CD4-positive, alpha-beta memory T cell (primary cell): ENCODE results near the gene ANKRD13B. TPM values are rescaled to one million over a fixed set of nuclear protein-coding genes. Genes with fewer than 3 reads are reported as not detected.

Experiments used
- CTCF ChIA-PET: fragments of 350-600 bp; sonication (Branson Sonifier 250); formaldehyde crosslinking; loops from one replicate; lab custom pipeline; 2021; ENCODE audit warnings: inconsistent platforms; ENCODE audit not compliant: partially characterized antibody; lab: Charles Lee
- POLR2A ChIA-PET: fragments of 350-600 bp; sonication (Branson Sonifier 250); formaldehyde crosslinking; loops from one replicate; lab custom pipeline; 2021; ENCODE audit not compliant: partially characterized antibody; lab: Charles Lee
- DNase-seq, 5 donors: peaks; one replicate each; pipeline versions ENCODE4 v3.0.0 to v3.0.0-alpha.2; 2020 to 2022; ENCODE audit warnings: mixed read lengths in 1 of 5
- H3K27ac ChIP-seq: one replicate; pipeline ENCODE4 v1.7.0; 2013; ENCODE audit warnings: low read depth, low read length
- H3K27me3 ChIP-seq: 2 replicates; pipeline ENCODE4 v1.7.0; 2013; ENCODE audit warnings: mild to moderate bottlenecking, low read length, moderate library complexity; ENCODE audit not compliant: insufficient read depth
- H3K36me3 ChIP-seq: 2 replicates; pipeline ENCODE4 v1.7.0; 2013; ENCODE audit warnings: mild to moderate bottlenecking, low read length, moderate library complexity; ENCODE audit not compliant: insufficient read depth
- H3K4me1 ChIP-seq: 2 replicates; pipeline ENCODE4 v1.7.0; 2013; ENCODE audit warnings: mild to moderate bottlenecking, low read length, moderate library complexity; ENCODE audit not compliant: insufficient read depth
- H3K4me3 ChIP-seq, 2 donors: one replicate each; pipeline ENCODE4 v1.7.0; 2013; ENCODE audit warnings: low read length in 2 of 2, mild to moderate bottlenecking in 1 of 2
- H3K9me3 ChIP-seq, 2 donors: one replicate each; pipeline ENCODE4 v1.7.0; 2013; ENCODE audit warnings: low read length in 2 of 2, control low read depth in 1 of 2; ENCODE audit not compliant: control insufficient read depth in 1 of 2
- H3K27ac Mint-ChIP-seq, 7 donors: one replicate each; pipeline ENCODE4 v1.8.0; 2020 to 2021; ENCODE audit warnings: mixed read lengths in 7 of 7, mild to moderate bottlenecking in 6 of 7, inconsistent platforms in 3 of 7, moderate library complexity in 3 of 7
- H3K27me3 Mint-ChIP-seq, 2 donors: one replicate each; pipeline ENCODE4 v1.8.0; 2020 to 2021; ENCODE audit warnings: mixed read lengths in 2 of 2
- H3K36me3 Mint-ChIP-seq, 2 donors: one replicate each; pipeline ENCODE4 v1.8.0; 2020 to 2021; ENCODE audit warnings: mixed read lengths in 2 of 2, inconsistent platforms in 1 of 2, mild to moderate bottlenecking in 1 of 2
- H3K4me1 Mint-ChIP-seq, 4 donors: one replicate each; pipeline ENCODE4 v1.8.0; 2020 to 2021; ENCODE audit warnings: mixed read lengths in 4 of 4, mild to moderate bottlenecking in 1 of 4
- H3K4me3 Mint-ChIP-seq, 8 donors: one replicate each; pipeline ENCODE4 v1.8.0; 2020 to 2021; ENCODE audit warnings: mixed read lengths in 8 of 8, mild to moderate bottlenecking in 7 of 8, moderate library complexity in 6 of 8, inconsistent platforms in 3 of 8
- H3K9me3 Mint-ChIP-seq, 8 donors: one replicate each; pipeline ENCODE4 v1.8.0; 2020 to 2021; ENCODE audit warnings: mixed read lengths in 8 of 8, mild to moderate bottlenecking in 5 of 8, inconsistent platforms in 3 of 8, moderate library complexity in 1 of 8
- intact Hi-C: fragments of 100-400 bp; cut with micrococcal nuclease; formaldehyde crosslinking; loops from one replicate; pipeline ENCODE4 v1.15.1; 2023
- polyA plus RNA-seq, 2 donors: library from polyadenylated mRNA; unstranded; fragments of 300-500 nt; fragmentation: Illumina TruSeq; gene quantifications; one replicate each; pipeline ENCODE4 v1.2.3, GENCODE V29; 2021
- total RNA-seq, 2 experiments: library from RNA; stranded (reverse); gene quantifications; one replicate each; pipeline ENCODE4 v1.2.3, GENCODE V29; 2021

The ANKRD13B gene
- total and polyA plus RNA-seq, 4 experiments from 2014 or later: 1.3 to 2.3 TPM; not detected in 2

- Histone ChIP-seq H3K4me3 (no peak overlapping the region), H3K36me3 (peaks cover 6% of the 10 kb centered on the region), H3K9me3 (no peaks in the 10 kb centered on the region), H3K4me1 (peaks cover 53% of the 10 kb centered on the region), H3K27ac (peak overlapping the region; percentile 17), H3K27me3 (no peaks in the 10 kb centered on the region)
- Mint-ChIP-seq H3K4me3 (peak overlapping the region in 5 of 8 donors; percentile 35 to 65 (median 54)), H3K9me3 (no peaks in the 10 kb centered on the region), H3K36me3 (peaks cover 9 to 21% of the 10 kb centered on the region in 2 donors), H3K27me3 (no peaks in the 10 kb centered on the region), H3K27ac (peak overlapping the region; percentile 40 to 85 (median 64)), H3K4me1 (peaks cover 28 to 66% (median 44%) of the 10 kb centered on the region in 4 donors)
- ChIA-PET POLR2A (interaction anchor here (10.7 to 12.9 kb wide), 2 partner anchors 16 to 32 kb away, joined by 115 to 127 read pairs; partner anchors contain the start of genes ABHD15 and TP53I13), CTCF (interaction anchor here (0.7 to 28.5 kb wide), 4 partner anchors 8 to 32 kb away, joined by 3 to 523 read pairs (median 54); partner anchors contain the start of genes ANKRD13B and CORO6)
- DNase-seq: no peak
- intact Hi-C loops: loop anchor here (5.0 kb wide), 1 partner anchor 178 kb away; no protein-coding TSS in a partner anchor
Observed at GRCh38 chr17:29584452-29585079, 8.4 kb upstream of the ANKRD13B start.

GRCh38 chr17:29585080-29585751 is 7.7 kb upstream of the ANKRD13B start:
- ChIA-PET POLR2A (interaction anchor here (10.7 to 12.9 kb wide), 2 partner anchors 17 to 31 kb away, joined by 115 to 127 read pairs; partner anchors contain the start of genes ABHD15 and TP53I13), CTCF (interaction anchor here (0.7 to 28.5 kb wide), 4 partner anchors 12 to 346 kb away, joined by 3 to 523 read pairs (median 6); partner anchors contain the start of gene CORO6)
- peaks cover 6% of the 10 kb centered on the region for H3K36me3 ChIP-seq
- H3K36me3 Mint-ChIP-seq: peaks cover 4 to 19% of the 10 kb centered on the region in 2 donors
- no peaks in the 10 kb centered on the region for H3K27me3 Mint-ChIP-seq
- peak overlapping the region; percentile 17 for H3K27ac ChIP-seq
- intact Hi-C loops: loop anchor here (5.0 kb wide), 1 partner anchor 177 kb away; no protein-coding TSS in a partner anchor
- peak overlapping the region; percentile 10 to 65 (median 44) for H3K4me3 Mint-ChIP-seq
- no peaks in the 10 kb centered on the region for H3K9me3 Mint-ChIP-seq
- peaks cover 32 to 67% (median 45%) of the 10 kb centered on the region in 4 donors for H3K4me1 Mint-ChIP-seq
- H3K27me3 ChIP-seq: no peaks in the 10 kb centered on the region
- no peak overlapping the region for H3K4me3 ChIP-seq
- H3K4me1 ChIP-seq: peaks cover 59% of the 10 kb centered on the region
- DNase-seq: peak in 1 of 5 donors; percentile 21
- no peaks in the 10 kb centered on the region for H3K9me3 ChIP-seq
- H3K27ac Mint-ChIP-seq: peak overlapping the region in 6 of 7 donors; percentile 40 to 77 (median 62)

GRCh38 chr17:29586676-29587469 is 6.1 kb upstream of the ANKRD13B start:
- peaks cover 71% of the 10 kb centered on the region for H3K4me1 ChIP-seq

GRCh38 chr17:29587591-29587990 is 5.3 kb upstream of the ANKRD13B start:
- ChIA-PET CTCF (interaction anchor here (0.8 to 28.5 kb wide), 4 partner anchors 15 to 192 kb away, joined by 3 to 523 read pairs (median 7); partner anchors contain the start of genes CORO6 and TP53I13), POLR2A (interaction anchor here (1.0 to 10.7 kb wide), 9 partner anchors 9 to 218 kb away, joined by 3 to 115 read pairs (median 12); partner anchors contain the start of genes ABHD15 and TP53I13)
- H3K9me3 Mint-ChIP-seq: no peaks in the 10 kb centered on the region
- Histone ChIP-seq H3K9me3 (no peaks in the 10 kb centered on the region), H3K36me3 (no peaks in the 10 kb centered on the region), H3K4me1 (peaks cover 79% of the 10 kb centered on the region), H3K4me3 (peak overlapping the region; percentile 61 to 76), H3K27ac (peak overlapping the region; percentile 50), H3K27me3 (no peaks in the 10 kb centered on the region)
- H3K4me3 Mint-ChIP-seq: peak overlapping the region; percentile 93 to 97 (median 95)
- peaks cover 35 to 82% (median 58%) of the 10 kb centered on the region in 4 donors for H3K4me1 Mint-ChIP-seq
- intact Hi-C loops: loop anchor here (5.0 kb wide), 1 partner anchor 175 kb away; no protein-coding TSS in a partner anchor
- H3K36me3 Mint-ChIP-seq: peaks cover 0 to 8% of the 10 kb centered on the region in 2 donors
- H3K27me3 Mint-ChIP-seq: no peaks in the 10 kb centered on the region
- no peak for DNase-seq
- peak overlapping the region; percentile 30 to 94 (median 66) for H3K27ac Mint-ChIP-seq

More at GRCh38 chr17:29586676-29587469, 6.1 kb upstream of the ANKRD13B start:
- peak overlapping the region; percentile 59 to 97 (median 95) for H3K4me3 Mint-ChIP-seq
- peak overlapping the region; percentile 43 to 92 (median 73) for H3K27ac Mint-ChIP-seq
- Histone ChIP-seq H3K9me3 (no peaks in the 10 kb centered on the region), H3K27ac (peak overlapping the region; percentile 50), H3K36me3 (peaks cover 3% of the 10 kb centered on the region), H3K4me3 (no peak overlapping the region), H3K27me3 (no peaks in the 10 kb centered on the region)
- H3K9me3 Mint-ChIP-seq: no peaks in the 10 kb centered on the region
- ChIA-PET POLR2A (interaction anchor here (1.4 to 12.9 kb wide), 6 partner anchors 18 to 217 kb away, joined by 3 to 127 read pairs (median 21); partner anchors contain the start of genes ABHD15 and TP53I13), CTCF (interaction anchor here (0.8 to 28.5 kb wide), 7 partner anchors 10 to 344 kb away, joined by 3 to 523 read pairs (median 5); partner anchors contain the start of genes CORO6 and TP53I13)
- H3K27me3 Mint-ChIP-seq: no peaks in the 10 kb centered on the region
- intact Hi-C loops: loop anchor here (5.0 kb wide), 1 partner anchor 175 kb away; no protein-coding TSS in a partner anchor
- peaks cover 38 to 75% (median 55%) of the 10 kb centered on the region in 4 donors for H3K4me1 Mint-ChIP-seq
- DNase-seq: no peak
- peaks cover 0 to 15% of the 10 kb centered on the region in 2 donors for H3K36me3 Mint-ChIP-seq

- peaks cover 35 to 85% (median 60%) of the 10 kb centered on the region in 4 donors for H3K4me1 Mint-ChIP-seq
- ChIA-PET POLR2A (interaction anchor here (0.9 to 10.7 kb wide), 11 partner anchors 9 to 294 kb away, joined by 3 to 115 read pairs (median 6); partner anchors contain the start of genes ABHD15 and TP53I13), CTCF (interaction anchor here (0.8 to 28.5 kb wide), 6 partner anchors 9 to 342 kb away, joined by 3 to 523 read pairs (median 6); partner anchors contain the start of genes CORO6, SSH2 and TP53I13)
- Histone ChIP-seq H3K9me3 (no peaks in the 10 kb centered on the region), H3K27ac (peak overlapping the region; percentile 50), H3K4me1 (peaks cover 82% of the 10 kb centered on the region), H3K36me3 (no peaks in the 10 kb centered on the region), H3K4me3 (peak overlapping the region; percentile 61 to 76), H3K27me3 (no peaks in the 10 kb centered on the region)
- no peak for DNase-seq
- H3K4me3 Mint-ChIP-seq: peak overlapping the region; percentile 93 to 97 (median 95)
- no peaks in the 10 kb centered on the region for H3K27me3 Mint-ChIP-seq
- H3K27ac Mint-ChIP-seq: peak overlapping the region; percentile 86 to 97 (median 94)
- H3K9me3 Mint-ChIP-seq: no peaks in the 10 kb centered on the region
- H3K36me3 Mint-ChIP-seq: peaks cover 0 to 4% of the 10 kb centered on the region in 2 donors
- intact Hi-C loops: loop anchor here (5.0 kb wide), 1 partner anchor 174 kb away; no protein-coding TSS in a partner anchor
Observed at GRCh38 chr17:29588017-29588561, 4.8 kb upstream of the ANKRD13B start.
